ENCODE results near the gene EIF2AK3. TPM values are rescaled to one million over a fixed set of nuclear protein-coding genes. Genes with fewer than 3 reads are reported as not detected.

EIF2AK3 gene
- total and polyA plus RNA-seq, 4 donors = 5.3 to 46.7 (median 18.6) TPM

DNA sequence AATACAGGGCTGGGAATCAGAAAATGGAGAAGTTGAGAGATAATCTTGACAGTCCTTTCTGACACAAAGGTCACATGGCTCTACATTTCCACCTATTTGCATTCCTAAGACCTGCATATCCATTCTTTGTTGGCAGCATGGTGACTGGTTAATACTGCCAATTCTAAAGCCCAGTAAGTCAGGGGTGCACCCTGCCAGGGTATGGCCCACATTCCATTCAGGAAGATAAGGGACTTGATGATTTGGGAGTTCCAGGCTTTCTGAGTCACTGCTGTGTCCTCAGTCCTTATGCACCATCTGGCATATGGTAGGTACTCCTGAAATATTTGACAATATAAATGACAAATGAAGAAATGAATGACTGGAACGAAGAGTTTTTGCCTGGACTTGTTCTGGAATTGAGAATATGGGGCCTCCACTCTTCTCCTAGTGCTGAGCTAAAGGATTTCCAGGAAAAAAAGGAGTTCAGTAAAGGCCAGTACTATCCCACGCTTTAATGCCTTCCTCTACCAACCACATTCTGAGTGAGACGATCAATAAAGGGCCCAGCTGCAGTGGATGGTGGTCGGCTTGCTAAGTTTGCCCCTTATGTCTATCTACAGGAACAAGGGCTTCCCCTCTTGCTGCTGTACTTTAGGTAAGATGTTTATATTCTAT lies 31.7 kb upstream of the EIF2AK3 start:
- no peak overlapping the region for H3K4me3 ChIP-seq
- peaks cover 0 to 3% (median 0%) of the 10 kb centered on the region in 4 donors for H3K9me3 ChIP-seq (ENCODE audit: control insufficient read depth in 4 of 4, insufficient read depth in 3 of 4, low read length in 3 of 4)
- H3K27me3 ChIP-seq (ENCODE audit: control insufficient read depth in 3 of 3, insufficient read depth in 3 of 3, low read length in 2 of 3) = no peaks in the 10 kb centered on the region
- peak; percentile 19 for ATAC-seq (ENCODE audit: insufficient read depth, low FRiP score)
- H3K27ac ChIP-seq (ENCODE audit: low read depth in 1 of 2, low read length in 1 of 2) = peak overlapping the region; percentile 41 to 42
- peaks cover 0 to 2% (median 0%) of the 10 kb centered on the region in 5 donors for H3K4me1 ChIP-seq (ENCODE audit: control insufficient read depth in 5 of 5, insufficient read depth in 5 of 5, low read length in 5 of 5)
- H3K36me3 ChIP-seq (ENCODE audit: control insufficient read depth in 4 of 4, insufficient read depth in 4 of 4, low read length in 4 of 4) = no peaks in the 10 kb centered on the region
- WGBS, 2 donors = 62 to 71% methylated on average over 4 of the region's 4 CpGs
- no peak overlapping the region for H3K9ac ChIP-seq (ENCODE audit: insufficient read depth in 1 of 2, low read length in 2 of 2)
- no peak for DNase-seq
- TF ChIP-seq, protein P1, sequence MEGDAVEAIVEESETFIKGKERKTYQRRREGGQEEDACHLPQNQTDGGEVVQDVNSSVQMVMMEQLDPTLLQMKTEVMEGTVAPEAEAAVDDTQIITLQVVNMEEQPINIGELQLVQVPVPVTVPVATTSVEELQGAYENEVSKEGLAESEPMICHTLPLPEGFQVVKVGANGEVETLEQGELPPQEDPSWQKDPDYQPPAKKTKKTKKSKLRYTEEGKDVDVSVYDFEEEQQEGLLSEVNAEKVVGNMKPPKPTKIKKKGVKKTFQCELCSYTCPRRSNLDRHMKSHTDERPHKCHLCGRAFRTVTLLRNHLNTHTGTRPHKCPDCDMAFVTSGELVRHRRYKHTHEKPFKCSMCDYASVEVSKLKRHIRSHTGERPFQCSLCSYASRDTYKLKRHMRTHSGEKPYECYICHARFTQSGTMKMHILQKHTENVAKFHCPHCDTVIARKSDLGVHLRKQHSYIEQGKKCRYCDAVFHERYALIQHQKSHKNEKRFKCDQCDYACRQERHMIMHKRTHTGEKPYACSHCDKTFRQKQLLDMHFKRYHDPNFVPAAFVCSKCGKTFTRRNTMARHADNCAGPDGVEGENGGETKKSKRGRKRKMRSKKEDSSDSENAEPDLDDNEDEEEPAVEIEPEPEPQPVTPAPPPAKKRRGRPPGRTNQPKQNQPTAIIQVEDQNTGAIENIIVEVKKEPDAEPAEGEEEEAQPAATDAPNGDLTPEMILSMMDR (IDR thresholded peaks at IDR 0.05; ENCODE audit: control extremely low read depth, extremely low read depth) = no peak

DNA sequence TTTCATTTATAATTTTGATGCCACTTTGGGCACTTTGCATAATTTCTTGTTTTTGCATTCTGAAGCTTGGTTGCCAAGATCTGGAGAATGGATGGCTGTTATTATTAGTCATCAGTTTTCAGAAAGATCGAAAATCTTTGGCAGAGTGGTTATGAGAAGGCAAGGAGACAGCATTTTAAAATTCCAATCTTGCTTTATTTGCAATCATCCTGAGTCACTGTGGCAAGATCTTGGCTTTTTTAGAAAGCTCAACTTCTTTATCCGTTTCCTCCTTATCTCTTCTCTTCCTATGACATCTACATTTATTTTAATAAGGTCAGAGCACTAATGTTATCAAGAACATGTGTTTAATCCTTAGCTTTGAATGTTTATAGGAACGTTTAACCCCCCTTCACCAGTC lies 31.1 kb upstream of the EIF2AK3 start:
- Histone ChIP-seq H3K9ac (ENCODE audit: insufficient read depth in 1 of 2, low read length in 2 of 2) (no peak overlapping the region), H3K9me3 (ENCODE audit: control insufficient read depth in 4 of 4, insufficient read depth in 3 of 4, low read length in 3 of 4) (no peaks in the 10 kb centered on the region), H3K36me3 (ENCODE audit: control insufficient read depth in 4 of 4, insufficient read depth in 4 of 4, low read length in 4 of 4) (no peaks in the 10 kb centered on the region), H3K27me3 (ENCODE audit: control insufficient read depth in 3 of 3, insufficient read depth in 3 of 3, low read length in 2 of 3) (no peaks in the 10 kb centered on the region), H3K4me3 (no peak overlapping the region), H3K27ac (ENCODE audit: low read depth in 1 of 2, low read length in 1 of 2) (peak overlapping the region in 1 of 2 donors; percentile 41), H3K4me1 (ENCODE audit: control insufficient read depth in 5 of 5, insufficient read depth in 5 of 5, low read length in 5 of 5) (peaks cover 0 to 2% (median 0%) of the 10 kb centered on the region in 5 donors)
- ATAC-seq (ENCODE audit: insufficient read depth, low FRiP score) (no peak), DNase-seq (no peak)
- TF ChIP-seq, protein P1 (IDR thresholded peaks at IDR 0.05; ENCODE audit: control extremely low read depth, extremely low read depth) = no peak
- 53 to 63% methylated on average over 3 of the region's 3 CpGs for WGBS, 2 donors

GRCh38 chr2:88657131-88657530 lies 29.9 kb upstream of the EIF2AK3 start:
- no peaks in the 10 kb centered on the region for H3K27me3 ChIP-seq (ENCODE audit: control insufficient read depth in 3 of 3, insufficient read depth in 3 of 3, low read length in 2 of 3)
- 93 to 97% methylated on average over 2 of the region's 2 CpGs for WGBS, 2 donors
- H3K36me3 ChIP-seq (ENCODE audit: control insufficient read depth in 4 of 4, insufficient read depth in 4 of 4, low read length in 4 of 4) = no peaks in the 10 kb centered on the region
- no peak overlapping the region for H3K4me3 ChIP-seq
- H3K9me3 ChIP-seq (ENCODE audit: control insufficient read depth in 4 of 4, insufficient read depth in 3 of 4, low read length in 3 of 4) = no peaks in the 10 kb centered on the region
- H3K9ac ChIP-seq (ENCODE audit: insufficient read depth in 1 of 2, low read length in 2 of 2) = no peak overlapping the region
- H3K4me1 ChIP-seq (ENCODE audit: control insufficient read depth in 5 of 5, insufficient read depth in 5 of 5, low read length in 5 of 5) = peaks cover 0 to 2% (median 0%) of the 10 kb centered on the region in 5 donors
- DNase-seq (no peak), ATAC-seq (ENCODE audit: insufficient read depth, low FRiP score) (no peak)
- TF ChIP-seq, protein P1 (IDR thresholded peaks at IDR 0.05; ENCODE audit: control extremely low read depth, extremely low read depth) = no peak
- H3K27ac ChIP-seq (ENCODE audit: low read depth in 1 of 2, low read length in 1 of 2) = no peak overlapping the region

GRCh38 chr2:88656690-88657089 lies 29.4 kb upstream of the EIF2AK3 start:
- ATAC-seq (ENCODE audit: insufficient read depth, low FRiP score) (no peak), DNase-seq (no peak)
- H3K4me3 ChIP-seq = no peak overlapping the region
- H3K27ac ChIP-seq (ENCODE audit: low read depth in 1 of 2, low read length in 1 of 2) = no peak overlapping the region
- no peak overlapping the region for H3K9ac ChIP-seq (ENCODE audit: insufficient read depth in 1 of 2, low read length in 2 of 2)
- no peaks in the 10 kb centered on the region for H3K27me3 ChIP-seq (ENCODE audit: control insufficient read depth in 3 of 3, insufficient read depth in 3 of 3, low read length in 2 of 3)
- TF ChIP-seq, protein P1 (IDR thresholded peaks at IDR 0.05; ENCODE audit: control extremely low read depth, extremely low read depth) = no peak
- peaks cover 0 to 2% (median 0%) of the 10 kb centered on the region in 5 donors for H3K4me1 ChIP-seq (ENCODE audit: control insufficient read depth in 5 of 5, insufficient read depth in 5 of 5, low read length in 5 of 5)
- H3K36me3 ChIP-seq (ENCODE audit: control insufficient read depth in 4 of 4, insufficient read depth in 4 of 4, low read length in 4 of 4) = no peaks in the 10 kb centered on the region
- no peaks in the 10 kb centered on the region for H3K9me3 ChIP-seq (ENCODE audit: control insufficient read depth in 4 of 4, insufficient read depth in 3 of 4, low read length in 3 of 4)
- WGBS, 2 donors = 88 to 89% methylated on average over 3 of the region's 3 CpGs
